Astrocyte (in vitro differentiated cells and primary cell): ENCODE measurements around the gene CD44. TPM values are rescaled to one million over a fixed set of nuclear protein-coding genes. Genes with fewer than 3 reads are reported as not detected.

Experiments
- DNase-seq: peaks from one replicate; pipeline ENCODE4 v3.0.0-alpha.2; 2010; ENCODE audit warnings: low read depth
- FAIRE-seq: peaks from 2 replicates; lab custom pipeline; 2011; peaks lifted over from hg19 to GRCh38; lab: Jason Lieb, UNC
- H2AFZ ChIP-seq: 2 replicates; pipeline ENCODE4 v1.6.0; 2012; ENCODE audit warnings: low read depth, low read length, inconsistent platforms
- H3K27ac ChIP-seq: 2 replicates; pipeline ENCODE4 v1.5.1; 2011; ENCODE audit warnings: low read depth, low read length, inconsistent platforms
- H3K27me3 ChIP-seq: 2 replicates; pipeline ENCODE4 v1.6.0; 2011; ENCODE audit warnings: low read length, inconsistent platforms; ENCODE audit not compliant: insufficient read depth
- H3K36me3 ChIP-seq: 2 replicates; pipeline ENCODE4 v1.5.1; 2011; ENCODE audit warnings: low read length, inconsistent platforms; ENCODE audit not compliant: insufficient read depth
- H3K4me1 ChIP-seq: 2 replicates; pipeline ENCODE4 v1.5.1; 2011; ENCODE audit warnings: low read length, inconsistent platforms; ENCODE audit not compliant: insufficient read depth
- H3K4me2 ChIP-seq: 2 replicates; pipeline ENCODE4 v1.6.0; 2012; ENCODE audit warnings: low read length, inconsistent platforms
- H3K4me3 ChIP-seq: 2 replicates; pipeline ENCODE4 v1.5.1; 2011; ENCODE audit warnings: low read depth, mild to moderate bottlenecking, low read length, inconsistent platforms; ENCODE audit not compliant: insufficient read depth
- H3K79me2 ChIP-seq: 2 replicates; pipeline ENCODE4 v1.6.0; 2012; ENCODE audit warnings: mild to moderate bottlenecking, low read length, inconsistent platforms; ENCODE audit not compliant: insufficient read depth
- H3K9ac ChIP-seq: 2 replicates; pipeline ENCODE4 v1.6.0; 2012; ENCODE audit warnings: mild to moderate bottlenecking, low read length, inconsistent platforms
- H3K9me3 ChIP-seq: 2 replicates; pipeline ENCODE4 v1.5.1; 2012; ENCODE audit warnings: low read depth, mild to moderate bottlenecking, low read length, inconsistent platforms; ENCODE audit not compliant: insufficient read depth
- H4K20me1 ChIP-seq: 2 replicates; pipeline ENCODE4 v1.6.0; 2012; ENCODE audit warnings: low read length, inconsistent platforms; ENCODE audit not compliant: insufficient read depth
- H3K27ac Mint-ChIP-seq: one replicate; pipeline ENCODE4 v1.8.0; 2021; ENCODE audit warnings: mild to moderate bottlenecking, mixed read lengths; ENCODE audit not compliant: unreplicated experiment
- H3K27me3 Mint-ChIP-seq: one replicate; pipeline ENCODE4 v1.8.0; 2021; ENCODE audit warnings: low read depth, mixed read lengths; ENCODE audit not compliant: unreplicated experiment
- H3K36me3 Mint-ChIP-seq: one replicate; pipeline ENCODE4 v1.8.0; 2021; ENCODE audit warnings: low read depth, mixed read lengths; ENCODE audit not compliant: unreplicated experiment
- H3K4me1 Mint-ChIP-seq: one replicate; pipeline ENCODE4 v1.8.0; 2021; ENCODE audit warnings: low read depth, mixed read lengths; ENCODE audit not compliant: unreplicated experiment
- H3K4me3 Mint-ChIP-seq: one replicate; pipeline ENCODE4 v1.8.0; 2021; ENCODE audit warnings: mild to moderate bottlenecking, moderate library complexity, mixed read lengths; ENCODE audit not compliant: unreplicated experiment
- H3K9me3 Mint-ChIP-seq: one replicate; pipeline ENCODE4 v1.8.0; 2021; ENCODE audit warnings: mild to moderate bottlenecking, mixed read lengths; ENCODE audit not compliant: unreplicated experiment
- EZH2 ChIP-seq: IDR thresholded peaks from 2 replicates; pipeline ENCODE4 v1.6.1; 2012; ENCODE audit warnings: mild to moderate bottlenecking, low read length, inconsistent platforms; ENCODE audit not compliant: insufficient read depth
- total RNA-seq: library from RNA; stranded (reverse); gene quantifications from 2 replicates; pipeline ENCODE4 v1.2.1, GENCODE V29; 2021
- TF ChIP-seq, protein P1 (sequence below): IDR thresholded peaks from 2 replicates; pipeline ENCODE4 v1.5.1; 2011; ENCODE audit warnings: low read depth, mild to moderate bottlenecking, inconsistent platforms, low read length, moderate library complexity; ENCODE audit not compliant: insufficient read depth

CD44 gene
- total RNA-seq, 1 donor from 2014 or later, result 154 TPM

DNA sequence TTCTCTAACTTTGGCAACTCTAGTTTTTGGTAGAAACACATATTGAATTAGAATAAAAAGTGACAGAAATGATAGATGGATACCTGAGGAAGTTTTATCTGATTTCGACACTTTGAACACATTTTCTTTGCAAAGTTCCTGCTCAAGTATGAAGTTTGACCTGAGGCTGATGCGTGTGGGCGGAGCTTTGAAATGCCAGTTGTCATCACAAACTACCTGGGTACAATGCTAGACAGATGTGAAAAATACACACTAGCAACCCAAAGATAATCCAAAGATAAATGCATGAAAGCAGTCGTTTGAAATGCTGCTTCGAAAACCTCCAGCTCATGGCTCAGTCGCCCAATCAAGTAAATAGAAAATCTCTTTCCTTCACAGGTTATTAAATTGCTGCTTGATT is 54.8 kb downstream of the CD44 start:
- Histone ChIP-seq H2AFZ (no peak overlapping the region), H3K79me2 (peaks cover 96% of the 10 kb centered on the region), H3K9ac (no peak overlapping the region), H3K9me3 (no peaks in the 10 kb centered on the region), H4K20me1 (peaks cover 76% of the 10 kb centered on the region), H3K36me3 (peaks cover 81% of the 10 kb centered on the region), H3K27ac (no peak overlapping the region), H3K4me3 (no peak overlapping the region), H3K4me1 (no peaks in the 10 kb centered on the region), H3K27me3 (no peaks in the 10 kb centered on the region), H3K4me2 (no peak overlapping the region)
- FAIRE-seq (no peak), DNase-seq (no peak)
- no peak for TF ChIP-seq EZH2
- TF ChIP-seq, protein P1, sequence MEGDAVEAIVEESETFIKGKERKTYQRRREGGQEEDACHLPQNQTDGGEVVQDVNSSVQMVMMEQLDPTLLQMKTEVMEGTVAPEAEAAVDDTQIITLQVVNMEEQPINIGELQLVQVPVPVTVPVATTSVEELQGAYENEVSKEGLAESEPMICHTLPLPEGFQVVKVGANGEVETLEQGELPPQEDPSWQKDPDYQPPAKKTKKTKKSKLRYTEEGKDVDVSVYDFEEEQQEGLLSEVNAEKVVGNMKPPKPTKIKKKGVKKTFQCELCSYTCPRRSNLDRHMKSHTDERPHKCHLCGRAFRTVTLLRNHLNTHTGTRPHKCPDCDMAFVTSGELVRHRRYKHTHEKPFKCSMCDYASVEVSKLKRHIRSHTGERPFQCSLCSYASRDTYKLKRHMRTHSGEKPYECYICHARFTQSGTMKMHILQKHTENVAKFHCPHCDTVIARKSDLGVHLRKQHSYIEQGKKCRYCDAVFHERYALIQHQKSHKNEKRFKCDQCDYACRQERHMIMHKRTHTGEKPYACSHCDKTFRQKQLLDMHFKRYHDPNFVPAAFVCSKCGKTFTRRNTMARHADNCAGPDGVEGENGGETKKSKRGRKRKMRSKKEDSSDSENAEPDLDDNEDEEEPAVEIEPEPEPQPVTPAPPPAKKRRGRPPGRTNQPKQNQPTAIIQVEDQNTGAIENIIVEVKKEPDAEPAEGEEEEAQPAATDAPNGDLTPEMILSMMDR, result no peak
- no peaks in the 10 kb centered on the region for H3K27me3 Mint-ChIP-seq
- H3K36me3 Mint-ChIP-seq, result peaks cover 19% of the 10 kb centered on the region
- no peak overlapping the region for H3K27ac Mint-ChIP-seq
- no peaks in the 10 kb centered on the region for H3K9me3 Mint-ChIP-seq
- H3K4me3 Mint-ChIP-seq, result no peak overlapping the region
- H3K4me1 Mint-ChIP-seq, result peaks cover 2% of the 10 kb centered on the region

DNA sequence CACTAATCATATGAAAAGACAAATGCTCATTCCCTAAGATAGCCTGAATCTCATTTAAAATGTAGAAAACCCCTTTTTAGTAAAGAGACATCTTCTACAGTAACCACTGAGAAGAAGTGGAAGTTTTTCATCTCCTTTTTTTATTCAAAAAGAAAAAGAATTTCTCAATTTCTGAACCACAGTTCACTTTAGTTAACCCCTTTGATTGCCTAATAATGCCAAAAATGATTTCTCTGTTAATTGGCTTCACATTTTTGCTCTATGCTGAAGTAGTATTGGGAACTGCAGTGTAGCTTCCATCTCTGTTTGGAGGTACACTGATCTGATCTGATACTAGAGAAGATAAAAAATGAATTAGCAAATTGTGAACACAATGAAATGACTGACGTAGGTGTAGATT is 58.3 kb downstream of the CD44 start:
- H2AFZ ChIP-seq, result no peak overlapping the region
- no peak overlapping the region for H3K27ac ChIP-seq
- Mint-ChIP-seq H3K27ac (no peak overlapping the region), H3K36me3 (peaks cover 19% of the 10 kb centered on the region), H3K9me3 (no peaks in the 10 kb centered on the region), H3K4me3 (no peak overlapping the region), H3K27me3 (no peaks in the 10 kb centered on the region), H3K4me1 (peaks cover 2% of the 10 kb centered on the region)
- H3K4me1 ChIP-seq, result no peaks in the 10 kb centered on the region
- peaks cover 51% of the 10 kb centered on the region for H4K20me1 ChIP-seq
- no peak overlapping the region for H3K4me2 ChIP-seq
- peaks cover 75% of the 10 kb centered on the region for H3K36me3 ChIP-seq
- peaks cover 83% of the 10 kb centered on the region for H3K79me2 ChIP-seq
- DNase-seq (no peak), FAIRE-seq (no peak)
- no peak overlapping the region for H3K4me3 ChIP-seq
- H3K27me3 ChIP-seq, result no peaks in the 10 kb centered on the region
- TF ChIP-seq EZH2, result no peak
- TF ChIP-seq, protein P1, result no peak
- H3K9ac ChIP-seq, result no peak overlapping the region
- no peaks in the 10 kb centered on the region for H3K9me3 ChIP-seq

DNA sequence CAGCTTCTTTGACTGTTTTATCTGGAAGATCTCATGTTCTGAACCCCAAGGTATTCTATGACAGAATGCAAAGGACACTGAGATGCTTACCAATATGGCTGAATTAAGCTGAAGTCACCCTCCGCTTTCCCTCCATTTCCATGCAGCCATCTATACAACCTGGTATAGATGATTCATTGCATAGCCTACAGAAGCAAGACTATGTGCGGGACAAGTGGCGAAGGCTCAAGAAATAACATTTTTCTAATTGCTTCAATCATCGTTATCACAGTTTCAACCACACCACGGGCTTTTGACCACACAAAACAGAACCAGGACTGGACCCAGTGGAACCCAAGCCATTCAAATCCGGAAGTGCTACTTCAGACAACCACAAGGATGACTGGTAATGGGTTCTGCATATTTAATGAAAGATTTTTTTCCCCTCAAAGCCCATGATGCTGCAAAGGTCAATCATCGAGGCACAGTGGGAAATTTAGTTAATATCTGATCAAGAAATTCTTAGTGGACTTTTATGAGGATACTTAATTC is 61.9 kb downstream of the CD44 start:
- Histone ChIP-seq H3K4me2 (no peak overlapping the region), H3K27me3 (no peaks in the 10 kb centered on the region), H4K20me1 (peaks cover 38% of the 10 kb centered on the region), H3K4me3 (no peak overlapping the region), H3K79me2 (peaks cover 83% of the 10 kb centered on the region), H2AFZ (no peak overlapping the region), H3K36me3 (peaks cover 72% of the 10 kb centered on the region), H3K9me3 (no peaks in the 10 kb centered on the region), H3K4me1 (no peaks in the 10 kb centered on the region), H3K27ac (no peak overlapping the region), H3K9ac (no peak overlapping the region)
- no peak overlapping the region for H3K4me3 Mint-ChIP-seq
- no peak for FAIRE-seq
- no peaks in the 10 kb centered on the region for H3K9me3 Mint-ChIP-seq
- no peak overlapping the region for H3K27ac Mint-ChIP-seq
- H3K36me3 Mint-ChIP-seq, result peaks cover 26% of the 10 kb centered on the region
- no peak for DNase-seq
- H3K4me1 Mint-ChIP-seq, result no peaks in the 10 kb centered on the region
- TF ChIP-seq, protein P1, result no peak
- no peak for TF ChIP-seq EZH2
- no peaks in the 10 kb centered on the region for H3K27me3 Mint-ChIP-seq
